Osteocyte (in vitro differentiated cells): ENCODE results near the gene DIPK2A. TPM values are rescaled to one million over a fixed set of nuclear protein-coding genes. Genes with fewer than 3 reads are reported as not detected.
A peak's percentile ranks its signal among the peaks of the same experiment; 100 is the strongest.

Experiments
- DNase-seq: peaks from one replicate; pipeline ENCODE4 v3.0.0; 2021; ENCODE audit warnings: mixed read lengths; ENCODE audit not compliant: unreplicated experiment; ENCODE audit errors: extremely low spot score
- H3K27ac Mint-ChIP-seq: one replicate; pipeline ENCODE4 v1.8.0; 2021; ENCODE audit warnings: mild to moderate bottlenecking, mixed read lengths; ENCODE audit not compliant: unreplicated experiment
- H3K27me3 Mint-ChIP-seq: one replicate; pipeline ENCODE4 v1.8.0; 2021; ENCODE audit warnings: mixed read lengths; ENCODE audit not compliant: unreplicated experiment
- H3K36me3 Mint-ChIP-seq: one replicate; pipeline ENCODE4 v1.8.0; 2021; ENCODE audit warnings: mixed read lengths; ENCODE audit not compliant: unreplicated experiment
- H3K4me1 Mint-ChIP-seq: one replicate; pipeline ENCODE4 v1.8.0; 2021; ENCODE audit warnings: mixed read lengths; ENCODE audit not compliant: unreplicated experiment
- H3K4me3 Mint-ChIP-seq: one replicate; pipeline ENCODE4 v1.8.0; 2021; ENCODE audit warnings: mild to moderate bottlenecking, moderate library complexity, mixed read lengths; ENCODE audit not compliant: unreplicated experiment
- H3K9me3 Mint-ChIP-seq: one replicate; pipeline ENCODE4 v1.8.0; 2021; ENCODE audit warnings: mixed read lengths; ENCODE audit not compliant: unreplicated experiment
- CTCF ChIP-seq: fragments of 200-600 bp; sonication (generic); IDR thresholded peaks from 2 replicates; pipeline ENCODE4 v1.5.0; 2021; ENCODE audit warnings: antibody characterized with exemption, mild to moderate bottlenecking, moderate library complexity
- total RNA-seq: library from RNA; stranded (reverse); gene quantifications from 2 replicates; pipeline ENCODE4 v1.2.1, GENCODE V29; 2021

Gene DIPK2A
- total RNA-seq, 1 donor from 2014 or later: 54.8 TPM

GRCh38 chr3:143979041-143979440 is 7.4 kb downstream of the DIPK2A start:
- peak overlapping the region; percentile 80 for H3K27ac Mint-ChIP-seq
- H3K27me3 Mint-ChIP-seq: no peaks in the 10 kb centered on the region
- no peak overlapping the region for H3K4me3 Mint-ChIP-seq
- DNase-seq: no peak
- peaks cover 14% of the 10 kb centered on the region for H3K36me3 Mint-ChIP-seq
- H3K9me3 Mint-ChIP-seq: peaks cover 11% of the 10 kb centered on the region
- no peak for TF ChIP-seq CTCF
- peaks cover 67% of the 10 kb centered on the region for H3K4me1 Mint-ChIP-seq

DNA sequence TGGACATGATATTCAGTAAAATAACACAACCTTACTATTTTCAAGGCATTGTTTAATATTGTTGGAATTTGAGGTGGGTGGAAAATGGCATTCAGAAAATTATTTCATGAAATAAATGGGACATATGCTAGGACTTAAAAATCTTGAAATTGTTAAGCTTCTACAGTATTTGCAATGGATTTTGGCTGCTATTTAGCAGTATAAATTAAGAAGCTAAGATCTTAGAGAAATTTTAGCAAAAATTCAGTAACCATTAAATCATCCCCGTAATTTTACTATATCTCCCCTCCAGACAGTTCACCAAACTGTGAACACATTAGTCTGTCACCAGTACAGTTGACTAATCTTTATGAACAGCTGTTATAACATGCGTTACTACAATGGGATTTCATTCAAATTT is 8.2 kb downstream of the DIPK2A start:
- Mint-ChIP-seq H3K27me3 (no peaks in the 10 kb centered on the region), H3K27ac (peak overlapping the region; percentile 0), H3K9me3 (peaks cover 11% of the 10 kb centered on the region), H3K4me1 (peaks cover 71% of the 10 kb centered on the region), H3K4me3 (no peak overlapping the region), H3K36me3 (peaks cover 15% of the 10 kb centered on the region)
- DNase-seq: no peak
- TF ChIP-seq CTCF: no peak

- Mint-ChIP-seq H3K4me3 (no peak overlapping the region), H3K9me3 (peaks cover 5% of the 10 kb centered on the region), H3K4me1 (peaks cover 20% of the 10 kb centered on the region), H3K36me3 (peaks cover 51% of the 10 kb centered on the region), H3K27me3 (no peaks in the 10 kb centered on the region), H3K27ac (no peak overlapping the region)
- no peak for TF ChIP-seq CTCF
- no peak for DNase-seq
These were observed 16.7 kb downstream of the DIPK2A start for GRCh38 chr3:143988306-143988705.

DNA sequence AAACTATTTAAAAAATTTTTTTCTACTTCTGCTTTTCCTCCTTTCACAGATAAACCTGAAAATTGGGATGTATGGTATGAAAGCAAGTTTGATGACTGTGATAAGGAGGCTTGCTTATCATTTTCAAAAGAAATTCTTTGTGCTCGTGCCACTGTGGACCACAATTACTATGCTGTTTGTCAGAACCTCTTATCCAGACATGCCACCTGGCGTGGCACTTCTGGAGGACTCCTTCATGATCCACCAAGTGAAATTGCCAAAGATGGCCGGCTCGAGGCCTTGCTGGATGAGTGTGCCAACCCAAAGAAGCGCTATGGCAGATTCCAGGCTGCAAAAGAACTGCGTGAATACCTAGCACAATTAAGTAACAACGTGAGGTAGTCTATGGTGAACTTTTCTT is 17.8 kb downstream of the DIPK2A start:
- no peak for DNase-seq
- no peak overlapping the region for H3K27ac Mint-ChIP-seq
- no peak for TF ChIP-seq CTCF
- no peak overlapping the region for H3K4me3 Mint-ChIP-seq
- peaks cover 60% of the 10 kb centered on the region for H3K36me3 Mint-ChIP-seq
- H3K9me3 Mint-ChIP-seq: no peaks in the 10 kb centered on the region
- H3K4me1 Mint-ChIP-seq: peaks cover 14% of the 10 kb centered on the region
- H3K27me3 Mint-ChIP-seq: no peaks in the 10 kb centered on the region

- Mint-ChIP-seq H3K27ac (no peak overlapping the region), H3K9me3 (no peaks in the 10 kb centered on the region), H3K27me3 (no peaks in the 10 kb centered on the region), H3K36me3 (peaks cover 57% of the 10 kb centered on the region), H3K4me3 (no peak overlapping the region), H3K4me1 (peaks cover 24% of the 10 kb centered on the region)
- DNase-seq: no peak
- TF ChIP-seq CTCF: no peak
These were observed 20.1 kb downstream of the DIPK2A start for GRCh38 chr3:143991713-143992112.
